OCI-LY3 (cell line): ENCODE results near the gene FOXA2.

Experiments used
- H2AFZ ChIP-seq: fragments of 200-600, 300-600 bp; shearing (Covaris generic); 2 replicates; pipeline ENCODE4 v1.6.0; 2014; ENCODE audit warnings: antibody characterized with exemption, low read depth, low read length
- H3K27ac ChIP-seq: fragments of 200-600, 300-600 bp; sonication (generic); 2 replicates; pipeline ENCODE4 v1.5.1; 2014; ENCODE audit warnings: mild to moderate bottlenecking, low read length, moderate library complexity, mixed read lengths
- H3K27me3 ChIP-seq: fragments of 200-600, 300-600 bp; sonication (generic); 2 replicates; pipeline ENCODE4 v1.6.1; 2014; ENCODE audit warnings: low read depth, low read length, mixed read lengths
- H3K36me3 ChIP-seq: fragments of 200-600, 300-600 bp; sonication (generic); replicated peaks from 2 replicates; pipeline ENCODE3; 2014; ENCODE audit warnings: low read depth, low read length, mixed read lengths
- H3K4me1 ChIP-seq: fragments of 300-600, 200-600 bp; sonication (generic); 2 replicates; pipeline ENCODE4 v1.6.1; 2014; ENCODE audit warnings: low read length, mixed read lengths
- H3K4me2 ChIP-seq: fragments of 200-600, 300-600 bp; sonication (generic); 2 replicates; pipeline ENCODE4 v1.6.1; 2014; ENCODE audit warnings: low read length, mixed read lengths
- H3K4me3 ChIP-seq: fragments of 300-600, 200-600 bp; sonication (generic); 2 replicates; pipeline ENCODE4 v1.5.1; 2014; ENCODE audit warnings: antibody characterized with exemption, mild to moderate bottlenecking, low read length, moderate library complexity
- H3K79me2 ChIP-seq: fragments of 300-600, 200-600 bp; shearing (Covaris generic); 2 replicates; pipeline ENCODE4 v1.6.1; 2014; ENCODE audit warnings: mild to moderate bottlenecking, low read length, mixed read lengths
- H3K9ac ChIP-seq: fragments of 300-600, 200-600 bp; shearing (Covaris generic); 2 replicates; pipeline ENCODE4 v1.6.0; 2014; ENCODE audit warnings: mild to moderate bottlenecking, low read length, moderate library complexity
- H3K9me3 ChIP-seq: fragments of 200-600, 300-600 bp; shearing (Covaris generic); 2 replicates; pipeline ENCODE4 v1.6.1; 2014; ENCODE audit warnings: low read length, mixed read lengths; ENCODE audit not compliant: insufficient read depth
- H4K20me1 ChIP-seq: fragments of 200-600, 300-600 bp; sonication (generic); 2 replicates; pipeline ENCODE4 v1.6.1; 2016; ENCODE audit warnings: low read length, mixed read lengths; ENCODE audit not compliant: insufficient read depth
- CTCF ChIP-seq: fragments of 200-600, 300-600 bp; sonication (generic); IDR thresholded peaks from 2 replicates; pipeline ENCODE4 v1.5.1; 2014; ENCODE audit warnings: antibody characterized with exemption, low read length, low read depth
- EZH2phosphoT487 ChIP-seq: fragments of 200-600 bp; shearing (Covaris generic); IDR thresholded peaks from 2 replicates; pipeline ENCODE4 v1.6.1; 2018; ENCODE audit warnings: antibody characterized with exemption, mixed run types, low read depth

FOXA2 gene

GRCh38 chr20:22533823-22534751 is 50.3 kb downstream of the FOXA2 start:
- Histone ChIP-seq H3K4me2 (no peak overlapping the region), H2AFZ (no peak overlapping the region), H3K9me3 (no peaks in the 10 kb centered on the region), H3K27me3 (peaks cover 3% of the 10 kb centered on the region; the same call in 1 of the 2 replicates), H4K20me1 (no peaks in the 10 kb centered on the region), H3K36me3 (no peaks in the 10 kb centered on the region), H3K27ac (no peak overlapping the region), H3K4me1 (no peaks in the 10 kb centered on the region), H3K4me3 (no peak overlapping the region), H3K9ac (no peak overlapping the region), H3K79me2 (no peaks in the 10 kb centered on the region)
- TF ChIP-seq CTCF (no peak), EZH2phosphoT487 (no peak)

GRCh38 chr20:22532598-22532997 is 51.8 kb downstream of the FOXA2 start:
- H3K79me2 ChIP-seq, result no peaks in the 10 kb centered on the region
- H4K20me1 ChIP-seq, result no peaks in the 10 kb centered on the region
- no peak overlapping the region for H2AFZ ChIP-seq

GRCh38 chr20:22531756-22532155 is 52.6 kb downstream of the FOXA2 start:
- Histone ChIP-seq H3K79me2 (no peaks in the 10 kb centered on the region), H3K4me2 (no peak overlapping the region), H2AFZ (no peak overlapping the region), H3K4me3 (no peak overlapping the region), H3K27me3 (peaks cover 3% of the 10 kb centered on the region; the same call in 1 of the 2 replicates), H3K27ac (no peak overlapping the region), H3K9me3 (no peaks in the 10 kb centered on the region), H3K9ac (no peak overlapping the region), H3K4me1 (no peaks in the 10 kb centered on the region), H4K20me1 (no peaks in the 10 kb centered on the region), H3K36me3 (no peaks in the 10 kb centered on the region)
- TF ChIP-seq CTCF (no peak), EZH2phosphoT487 (no peak)

More at GRCh38 chr20:22532598-22532997, 51.8 kb downstream of the FOXA2 start:
- Histone ChIP-seq H3K9ac (no peak overlapping the region), H3K4me3 (no peak overlapping the region), H3K27me3 (peaks cover 3% of the 10 kb centered on the region; the same call in 1 of the 2 replicates), H3K9me3 (no peaks in the 10 kb centered on the region), H3K27ac (no peak overlapping the region), H3K4me1 (no peaks in the 10 kb centered on the region), H3K36me3 (no peaks in the 10 kb centered on the region), H3K4me2 (no peak overlapping the region)
- TF ChIP-seq CTCF (no peak), EZH2phosphoT487 (no peak)

- Histone ChIP-seq H3K36me3 (no peaks in the 10 kb centered on the region), H3K79me2 (no peaks in the 10 kb centered on the region), H3K9ac (no peak overlapping the region), H3K4me1 (no peaks in the 10 kb centered on the region), H3K27me3 (peaks cover 3% of the 10 kb centered on the region; the same call in 1 of the 2 replicates), H3K9me3 (no peaks in the 10 kb centered on the region), H2AFZ (no peak overlapping the region), H4K20me1 (no peaks in the 10 kb centered on the region), H3K4me2 (no peak overlapping the region), H3K4me3 (no peak overlapping the region), H3K27ac (no peak overlapping the region)
- TF ChIP-seq CTCF (no peak), EZH2phosphoT487 (no peak)
Measured at GRCh38 chr20:22531056-22531615, 53.2 kb downstream of the FOXA2 start.
